Bronchial epithelial cell (primary cell): ENCODE data around the gene IQGAP3. TPM values are rescaled to one million over a fixed set of nuclear protein-coding genes. Genes with fewer than 3 reads are reported as not detected.

ENCODE experiments used
- DNase-seq: peaks from one replicate; pipeline ENCODE4 v3.0.0-alpha.2; 2010; ENCODE audit warnings: low read depth
- FAIRE-seq: peaks from 2 replicates; lab custom pipeline; 2011; peaks lifted over from hg19 to GRCh38; lab: Jason Lieb, UNC
- H3K27me3 ChIP-seq: 2 replicates; pipeline ENCODE4 v1.5.1; 2011; ENCODE audit warnings: low read length; ENCODE audit not compliant: control insufficient read depth, insufficient read depth
- H3K36me3 ChIP-seq: 2 replicates; pipeline ENCODE4 v1.5.1; 2011; ENCODE audit warnings: low read length; ENCODE audit not compliant: control insufficient read depth, insufficient read depth
- H3K4me3 ChIP-seq: 2 replicates; pipeline ENCODE4 v1.5.1; 2011; ENCODE audit warnings: mild to moderate bottlenecking, low read depth, low read length, control low read depth
- total RNA-seq: library from RNA; depleted of rRNA; stranded (reverse); fragments of >200 nt; gene quantifications from 2 replicates; pipeline ENCODE4 v1.2.1, GENCODE V29; 2014
- TF ChIP-seq, protein P1 (sequence below): IDR thresholded peaks from 2 replicates; pipeline ENCODE4 v1.5.1; 2011; ENCODE audit warnings: mild to moderate bottlenecking, moderate library complexity, low read length, control low read depth, inconsistent platforms; ENCODE audit not compliant: insufficient read depth, severe bottlenecking

IQGAP3 gene
- total RNA-seq, 1 donor from 2014 or later, result 0.53 TPM

DNA sequence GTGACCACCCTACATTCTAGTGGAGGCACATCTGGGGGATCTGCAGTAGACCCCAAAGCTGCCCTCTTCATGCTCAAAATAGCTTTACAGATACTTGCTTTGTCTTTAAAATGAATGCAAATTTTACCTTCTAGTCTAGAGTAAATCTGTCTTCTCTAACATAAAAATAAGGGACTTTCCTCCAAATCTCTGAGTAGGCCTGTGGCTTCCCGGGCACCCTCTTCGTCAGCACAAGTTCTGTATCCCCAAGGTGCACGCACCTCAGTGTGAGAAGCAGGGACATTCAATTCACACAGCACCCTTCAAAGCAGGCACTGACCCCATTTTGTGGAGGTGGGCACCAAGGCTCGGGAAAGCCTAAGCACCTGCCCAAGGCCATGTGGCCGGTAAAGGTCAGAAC is 90.8 kb downstream of the IQGAP3 start:
- TF ChIP-seq, protein P1, sequence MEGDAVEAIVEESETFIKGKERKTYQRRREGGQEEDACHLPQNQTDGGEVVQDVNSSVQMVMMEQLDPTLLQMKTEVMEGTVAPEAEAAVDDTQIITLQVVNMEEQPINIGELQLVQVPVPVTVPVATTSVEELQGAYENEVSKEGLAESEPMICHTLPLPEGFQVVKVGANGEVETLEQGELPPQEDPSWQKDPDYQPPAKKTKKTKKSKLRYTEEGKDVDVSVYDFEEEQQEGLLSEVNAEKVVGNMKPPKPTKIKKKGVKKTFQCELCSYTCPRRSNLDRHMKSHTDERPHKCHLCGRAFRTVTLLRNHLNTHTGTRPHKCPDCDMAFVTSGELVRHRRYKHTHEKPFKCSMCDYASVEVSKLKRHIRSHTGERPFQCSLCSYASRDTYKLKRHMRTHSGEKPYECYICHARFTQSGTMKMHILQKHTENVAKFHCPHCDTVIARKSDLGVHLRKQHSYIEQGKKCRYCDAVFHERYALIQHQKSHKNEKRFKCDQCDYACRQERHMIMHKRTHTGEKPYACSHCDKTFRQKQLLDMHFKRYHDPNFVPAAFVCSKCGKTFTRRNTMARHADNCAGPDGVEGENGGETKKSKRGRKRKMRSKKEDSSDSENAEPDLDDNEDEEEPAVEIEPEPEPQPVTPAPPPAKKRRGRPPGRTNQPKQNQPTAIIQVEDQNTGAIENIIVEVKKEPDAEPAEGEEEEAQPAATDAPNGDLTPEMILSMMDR, result no peak
- Histone ChIP-seq H3K27me3 (no peaks in the 10 kb centered on the region), H3K4me3 (no peak overlapping the region), H3K36me3 (peaks cover 40% of the 10 kb centered on the region)
- DNase-seq (no peak), FAIRE-seq (no peak)

DNA sequence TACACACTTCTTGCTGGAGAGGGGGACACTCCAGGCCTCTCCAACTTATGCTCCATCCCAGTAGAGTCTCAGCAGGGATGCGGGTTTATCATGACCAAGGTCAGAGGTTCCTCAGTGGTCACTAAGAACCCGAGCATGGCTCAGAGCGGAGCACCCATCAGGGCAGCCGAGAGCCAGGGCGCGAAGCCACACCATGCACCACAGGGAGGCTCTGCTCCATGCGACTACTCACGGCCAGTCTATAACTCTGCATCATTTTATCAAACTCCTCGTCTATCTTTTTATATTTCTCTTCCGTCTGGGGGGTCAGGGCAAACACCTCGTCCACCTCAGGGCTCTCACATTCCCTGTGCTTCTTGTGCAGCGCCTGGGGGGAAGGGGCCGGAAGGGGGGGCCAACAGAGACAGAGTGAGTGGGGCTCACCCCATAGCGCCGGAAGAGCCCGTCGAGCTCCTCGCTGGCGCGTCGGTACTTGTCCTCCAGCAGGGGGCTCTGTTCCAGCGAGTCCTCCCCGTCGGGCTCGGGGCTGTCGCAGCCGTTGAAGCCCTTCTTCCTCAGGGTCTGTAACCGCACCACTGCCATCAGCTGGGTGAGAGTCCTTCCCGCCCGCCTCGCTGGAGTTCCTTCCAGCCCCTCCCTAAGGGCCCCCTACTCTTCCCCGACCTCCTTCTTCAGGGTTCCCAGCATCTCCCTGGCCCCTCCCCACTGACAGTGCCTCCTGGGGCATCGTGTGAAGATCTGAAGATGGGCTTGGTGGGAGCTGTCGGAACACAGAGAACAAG is 91.8 kb downstream of the IQGAP3 start:
- Histone ChIP-seq H3K36me3 (peaks cover 48% of the 10 kb centered on the region), H3K4me3 (no peak overlapping the region), H3K27me3 (no peaks in the 10 kb centered on the region)
- FAIRE-seq (no peak), DNase-seq (no peak)
- TF ChIP-seq, protein P1, result peak; percentile 85

DNA sequence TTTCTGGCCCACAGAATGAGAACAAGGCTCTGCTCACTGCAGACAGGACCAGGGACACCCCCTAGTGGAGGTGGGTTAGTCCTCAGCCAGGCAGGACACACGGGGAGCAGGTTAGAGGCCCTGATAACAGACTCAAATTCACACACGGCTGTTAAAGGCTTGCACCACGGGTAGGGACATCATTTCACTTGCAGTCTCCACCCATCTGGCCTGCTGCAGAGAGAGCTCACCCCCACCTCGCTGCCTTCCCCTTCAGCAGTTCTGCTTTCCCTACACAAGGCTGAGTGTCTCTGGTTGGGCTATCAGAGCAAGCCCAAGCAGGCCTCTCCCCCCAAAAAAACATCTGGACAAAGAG is 92.4 kb downstream of the IQGAP3 start:
- no peak for FAIRE-seq
- TF ChIP-seq, protein P1, result peak; percentile 13
- no peak overlapping the region for H3K4me3 ChIP-seq
- DNase-seq, result no peak
- H3K27me3 ChIP-seq, result no peaks in the 10 kb centered on the region
- peaks cover 54% of the 10 kb centered on the region for H3K36me3 ChIP-seq

DNA sequence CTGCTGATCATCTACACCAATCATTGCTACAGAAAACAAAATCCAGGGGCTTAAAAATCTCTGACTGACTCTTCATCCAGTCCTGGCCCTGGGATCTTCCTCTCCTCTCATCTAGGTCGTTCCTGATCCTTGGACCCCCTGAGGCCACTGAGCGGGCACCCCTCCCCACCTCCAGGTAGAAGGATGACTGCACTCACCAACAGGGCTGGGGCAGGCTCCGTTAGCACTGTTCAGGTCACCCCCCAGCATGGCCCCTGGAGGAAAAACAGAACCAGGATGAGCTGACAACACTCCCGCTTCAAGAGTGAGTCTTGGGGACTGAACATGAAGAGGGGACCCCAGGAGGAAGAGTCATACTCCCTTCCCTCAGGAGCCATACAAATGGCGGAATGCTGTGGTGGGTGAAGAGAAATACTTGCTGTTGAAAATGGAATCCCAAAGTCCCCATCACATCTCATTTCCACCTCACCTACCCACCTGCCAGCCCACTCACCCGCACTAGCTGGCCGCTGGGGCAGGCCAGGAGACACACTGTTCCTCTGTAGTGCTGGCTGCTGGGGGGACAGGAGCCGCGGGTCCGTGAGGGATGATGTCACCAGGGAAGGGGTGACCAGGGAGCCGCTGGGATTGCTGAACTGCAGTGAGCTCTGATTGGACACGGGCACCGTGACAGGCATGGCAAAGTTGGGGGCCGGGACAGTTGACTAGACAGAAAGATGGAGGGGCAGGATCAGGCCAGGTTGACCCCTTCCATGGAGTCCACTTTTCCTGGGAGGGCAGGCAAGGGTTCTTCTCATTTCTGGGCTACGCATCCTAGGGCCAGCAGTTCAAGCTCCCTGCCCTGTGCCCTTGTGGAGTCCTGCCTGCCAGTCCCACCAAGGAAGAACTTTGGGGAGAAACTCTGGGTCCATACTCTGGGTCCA is 93.0 kb downstream of the IQGAP3 start:
- Histone ChIP-seq H3K36me3 (peaks cover 55% of the 10 kb centered on the region), H3K4me3 (no peak overlapping the region), H3K27me3 (no peaks in the 10 kb centered on the region)
- FAIRE-seq (no peak), DNase-seq (no peak)
- TF ChIP-seq, protein P1, result no peak

DNA sequence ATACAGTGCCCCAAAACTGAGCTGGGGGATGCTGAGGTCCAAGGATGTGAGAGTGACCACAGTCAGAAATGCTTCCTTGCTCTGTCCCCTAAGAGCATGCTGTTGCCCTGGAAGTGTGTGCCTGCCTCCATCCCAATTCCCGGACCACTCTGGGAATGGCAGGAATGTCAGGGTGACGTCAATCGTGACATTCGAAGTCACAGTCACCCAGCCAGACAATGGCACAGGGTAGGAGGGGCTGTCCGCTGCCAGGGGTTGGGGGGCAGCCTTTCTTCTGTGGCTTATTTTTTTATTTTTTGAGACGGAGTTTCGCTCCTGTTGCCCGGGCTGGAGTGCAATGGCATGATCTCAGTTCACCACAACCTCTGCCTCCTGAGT is 94.1 kb downstream of the IQGAP3 start:
- FAIRE-seq (no peak), DNase-seq (no peak)
- Histone ChIP-seq H3K36me3 (peaks cover 58% of the 10 kb centered on the region), H3K4me3 (no peak overlapping the region), H3K27me3 (no peaks in the 10 kb centered on the region)
- TF ChIP-seq, protein P1, result no peak
